H9 (cell line): ENCODE measurements around the gene ZNF292. TPM values are rescaled to one million over a fixed set of nuclear protein-coding genes. Genes with fewer than 3 reads are reported as not detected.

Experiments used
- DNase-seq: peaks from one replicate; pipeline ENCODE4 v3.0.0-alpha.2; 2017
- H2AFZ ChIP-seq: one replicate; pipeline ENCODE4 v1.6.1; 2013; ENCODE audit warnings: mild to moderate bottlenecking, low read length, control low read depth, moderate library complexity
- H2AK5ac ChIP-seq: 2 replicates; pipeline ENCODE4 v1.6.1; 2013; ENCODE audit warnings: low read length, control low read depth, mixed read lengths; ENCODE audit not compliant: insufficient read length
- H2BK120ac ChIP-seq: one replicate; pipeline ENCODE4 v1.6.1; 2013; ENCODE audit warnings: low read depth, mild to moderate bottlenecking, low read length, control low read depth, inconsistent platforms; ENCODE audit not compliant: poor library complexity, severe bottlenecking
- H2BK12ac ChIP-seq: 2 replicates; pipeline ENCODE4 v1.6.1; 2013; ENCODE audit warnings: low read length, control low read depth, mixed read lengths, low read depth; ENCODE audit not compliant: insufficient read length
- H2BK15ac ChIP-seq: 2 replicates; pipeline ENCODE4 v1.6.1; 2013; ENCODE audit warnings: low read depth, low read length, control low read depth
- H2BK20ac ChIP-seq: one replicate; pipeline ENCODE4 v1.6.1; 2013; ENCODE audit warnings: low read depth, mild to moderate bottlenecking, low read length, control low read depth, inconsistent platforms; ENCODE audit not compliant: poor library complexity, severe bottlenecking
- H2BK5ac ChIP-seq: 2 replicates; pipeline ENCODE4 v1.6.1; 2013; ENCODE audit warnings: low read length, control low read depth, mixed read lengths; ENCODE audit not compliant: insufficient read length
- H3K14ac ChIP-seq: 2 replicates; pipeline ENCODE4 v1.6.1; 2013; ENCODE audit warnings: low read length, control low read depth; ENCODE audit not compliant: insufficient read depth
- H3K18ac ChIP-seq: 2 replicates; pipeline ENCODE4 v1.6.1; 2013; ENCODE audit warnings: low read depth, mild to moderate bottlenecking, mixed read lengths, low read length, control low read depth; ENCODE audit not compliant: insufficient read length
- H3K23ac ChIP-seq: 2 replicates; pipeline ENCODE4 v1.6.1; 2013; ENCODE audit warnings: low read length, control low read depth, mixed read lengths, low read depth; ENCODE audit not compliant: insufficient read length
- H3K23me2 ChIP-seq: 2 replicates; pipeline ENCODE4 v1.6.1; 2013; ENCODE audit warnings: low read depth, mild to moderate bottlenecking, mixed read lengths, low read length, control low read depth; ENCODE audit not compliant: insufficient read length, poor library complexity, severe bottlenecking
- H3K27ac ChIP-seq: 2 replicates; pipeline ENCODE4 v1.5.1; 2013; ENCODE audit warnings: low read length, control low read depth, mixed read lengths, low read depth; ENCODE audit not compliant: insufficient read length
- H3K27me3 ChIP-seq: 2 replicates; pipeline ENCODE4 v1.6.1; 2013; ENCODE audit warnings: low read length, control low read depth, inconsistent platforms; ENCODE audit not compliant: insufficient read depth
- H3K4ac ChIP-seq: 2 replicates; pipeline ENCODE4 v1.6.1; 2013; ENCODE audit warnings: low read depth, mild to moderate bottlenecking, control low read depth, inconsistent platforms, low read length, moderate library complexity
- H3K4me1 ChIP-seq: 2 replicates; pipeline ENCODE4 v1.6.1; 2013; ENCODE audit warnings: low read length, control low read depth, inconsistent platforms; ENCODE audit not compliant: insufficient read depth
- H3K4me2 ChIP-seq: 2 replicates; pipeline ENCODE4 v1.6.1; 2013; ENCODE audit warnings: low read length, control low read depth, mixed read lengths; ENCODE audit not compliant: insufficient read length, insufficient read depth
- H3K56ac ChIP-seq: 2 replicates; pipeline ENCODE4 v1.6.1; 2013; ENCODE audit warnings: low read depth, mild to moderate bottlenecking, mixed read lengths, low read length, control low read depth; ENCODE audit not compliant: insufficient read length
- H3K79me1 ChIP-seq: 2 replicates; pipeline ENCODE4 v1.6.1; 2013; ENCODE audit warnings: low read depth, mild to moderate bottlenecking, moderate library complexity, low read length, control low read depth, inconsistent platforms; ENCODE audit not compliant: insufficient read depth, poor library complexity, severe bottlenecking
- H3K79me2 ChIP-seq: 2 replicates; pipeline ENCODE4 v1.6.1; 2013; ENCODE audit warnings: low read length, control low read depth, inconsistent platforms; ENCODE audit not compliant: insufficient read depth
- H3K9ac ChIP-seq: 2 replicates; pipeline ENCODE4 v1.6.1; 2013; ENCODE audit warnings: low read length, control low read depth, mixed read lengths; ENCODE audit not compliant: insufficient read length; ENCODE audit errors: extremely low read depth
- H3K9me3 ChIP-seq: one replicate; pipeline ENCODE4 v1.6.1; 2013; ENCODE audit warnings: low read depth, low read length, inconsistent platforms; ENCODE audit not compliant: control insufficient read depth
- H3T11ph ChIP-seq: one replicate; pipeline ENCODE4 v1.6.1; 2013; ENCODE audit warnings: mild to moderate bottlenecking, low read length, control low read depth, inconsistent platforms
- H4K20me1 ChIP-seq: one replicate; pipeline ENCODE4 v1.6.1; 2013; ENCODE audit not compliant: control insufficient read depth, insufficient read length, insufficient read depth
- H4K5ac ChIP-seq: 2 replicates; pipeline ENCODE4 v1.6.1; 2013; ENCODE audit warnings: low read depth, mild to moderate bottlenecking, mixed read lengths, low read length, control low read depth; ENCODE audit not compliant: insufficient read length
- H4K8ac ChIP-seq: replicated peaks from 2 replicates; pipeline ENCODE4 v1.6.1; 2013; ENCODE audit warnings: low read length, control low read depth, mixed read lengths, low read depth; ENCODE audit not compliant: insufficient read length
- H4K91ac ChIP-seq: 2 replicates; pipeline ENCODE4 v1.6.1; 2013; ENCODE audit warnings: low read depth, mild to moderate bottlenecking, moderate library complexity, mixed read lengths, low read length, control low read depth; ENCODE audit not compliant: insufficient read length
- H3K27ac Mint-ChIP-seq, 3 experiments: 2 replicates in 2 of 3; 3 replicates in 1 of 3; pipeline ENCODE4 v1.8.0; 2020 to 2021; ENCODE audit warnings: mixed read lengths in 3 of 3, mild to moderate bottlenecking in 1 of 3, moderate library complexity in 1 of 3
- H3K27me3 Mint-ChIP-seq: 2 replicates; pipeline ENCODE4 v1.8.0; 2021; ENCODE audit warnings: low read depth, mild to moderate bottlenecking, moderate library complexity, mixed read lengths
- H3K36me3 Mint-ChIP-seq, 3 experiments: 2 replicates in 2 of 3; 3 replicates in 1 of 3; pipeline ENCODE4 v1.8.0; 2020 to 2021; ENCODE audit warnings: low read depth in 3 of 3, mixed read lengths in 3 of 3; ENCODE audit not compliant: insufficient read depth in 1 of 3
- H3K4me1 Mint-ChIP-seq, 2 experiments: 2 replicates each; pipeline ENCODE4 v1.8.0; 2020; ENCODE audit warnings: mixed read lengths in 2 of 2
- H3K4me3 Mint-ChIP-seq, 2 experiments: 2 replicates in 1 of 2; 3 replicates in 1 of 2; pipeline ENCODE4 v1.8.0; 2020 to 2021; ENCODE audit warnings: mild to moderate bottlenecking in 2 of 2, mixed read lengths in 2 of 2, moderate library complexity in 1 of 2
- H3K9me3 Mint-ChIP-seq, 2 experiments: 2 replicates in 1 of 2; 3 replicates in 1 of 2; pipeline ENCODE4 v1.8.0; 2020; ENCODE audit warnings: mild to moderate bottlenecking in 2 of 2, mixed read lengths in 2 of 2, moderate library complexity in 1 of 2
- CTCF ChIP-seq: fragments of 200-600 bp; sonication (generic); conservative IDR thresholded peaks from 3 replicates; pipeline ENCODE4 v1.8.0; 2021; ENCODE audit warnings: antibody characterized with exemption, mild to moderate bottlenecking
- WGBS: extraction: QIAGEN DNeasy Blood & Tissue Kit; methylation state at CpG from one replicate; pipeline ENCODE4 v1.1.7; 2013; ENCODE audit warnings: missing lambda C conversion rate, low lambda C conversion rate, mixed read lengths; ENCODE audit not compliant: insufficient read length; ENCODE audit errors: extremely low coverage; 5-methylcytosine and 5-hydroxymethylcytosine counted together
- total RNA-seq: library from RNA; stranded (reverse); gene quantifications from 2 replicates; pipeline ENCODE4 v1.2.1, GENCODE V29; 2021

Gene ZNF292
- total RNA-seq, 1 experiment from 2014 or later = 38.7 TPM

GRCh38 chr6:87180105-87180728 is 24.9 kb downstream of the ZNF292 start:
- Histone ChIP-seq H3K27ac (peak overlapping the region; percentile 16), H2AK5ac (no peak overlapping the region), H2BK120ac (no peak overlapping the region), H2BK20ac (no peak overlapping the region), H3K23ac (no peak overlapping the region), H3K4ac (no peak overlapping the region), H3K9ac (no peak overlapping the region), H3K4me2 (peak overlapping the region; percentile 5), H4K8ac (no peak overlapping the region), H3K14ac (no peak overlapping the region), H3K4me1 (peaks cover 20% of the 10 kb centered on the region; the same call in 1 of the 2 replicates), H2BK12ac (no peak overlapping the region), H3T11ph (no peak overlapping the region), H3K9me3 (no peaks in the 10 kb centered on the region), H3K23me2 (no peaks in the 10 kb centered on the region), H3K79me1 (peaks cover under 1% of the 10 kb centered on the region), H4K20me1 (no peaks in the 10 kb centered on the region), H3K18ac (no peak overlapping the region), H2AFZ (no peak overlapping the region), H4K5ac (no peak overlapping the region), H3K79me2 (peaks cover 30% of the 10 kb centered on the region; the same call in 1 of the 2 replicates), H3K27me3 (no peaks in the 10 kb centered on the region), H3K56ac (no peak overlapping the region), H2BK15ac (no peak overlapping the region), H4K91ac (no peak overlapping the region), H2BK5ac (no peak overlapping the region)
- H3K36me3 Mint-ChIP-seq = peaks cover 14 to 44% (median 24%) of the 10 kb centered on the region in 3 experiments
- H3K4me1 Mint-ChIP-seq = peaks cover 81 to 89% of the 10 kb centered on the region in 2 experiments
- TF ChIP-seq CTCF = no peak
- no CpG with 5 or more reads among the region's 7 CpGs for WGBS
- peak overlapping the region in 1 of 2 experiments; percentile 49; a peak in 1 of 5 replicates for H3K4me3 Mint-ChIP-seq
- H3K27ac Mint-ChIP-seq = peak overlapping the region; percentile 85 to 97 (median 93)
- H3K9me3 Mint-ChIP-seq = no peaks in the 10 kb centered on the region
- no peaks in the 10 kb centered on the region for H3K27me3 Mint-ChIP-seq
- DNase-seq = no peak
